Panc1 (cell line): ENCODE measurements around the gene OTOP3. TPM values are rescaled to one million over a fixed set of nuclear protein-coding genes. Genes with fewer than 3 reads are reported as not detected.

Experiments used
- ATAC-seq: fragments of 200-7000 bp; cut with Tn5 transposase; 2 replicates; pipeline ENCODE4 v1.9.1; 2020; ENCODE audit warnings: mild to moderate bottlenecking, moderate library complexity
- BruUV-seq: library from RNA; stranded (reverse); fragments of 400-500 nt; replicated peaks from 2 replicates; lab custom pipeline; 2021; lab: Mats Ljungman, UMichigan
- CTCF ChIA-PET: fragments of 300-600 bp; sonication (Branson Sonifier 250); formaldehyde crosslinking; loops from one replicate; lab custom pipeline; 2022; ENCODE audit warnings: antibody characterized with exemption; lab: Charles Lee
- POLR2A ChIA-PET: fragments of 300-600 bp; sonication (Branson Sonifier 250); formaldehyde crosslinking; loops from one replicate; lab custom pipeline; 2022; ENCODE audit warnings: antibody characterized with exemption; lab: Charles Lee
- DNase-seq: peaks from one replicate; pipeline ENCODE4 v3.0.0-alpha.2; 2010; ENCODE audit warnings: low read depth, low spot score
- H3K27ac ChIP-seq: 2 replicates; pipeline ENCODE4 v1.5.1; 2011; ENCODE audit warnings: mild to moderate bottlenecking, low read length, inconsistent platforms
- H3K27me3 ChIP-seq: fragments of 200-500 bp; sonication (Bioruptor generic); 2 replicates; pipeline ENCODE4 v1.6.0; 2014; ENCODE audit warnings: low read length, inconsistent platforms; ENCODE audit not compliant: control insufficient read depth, insufficient read depth
- H3K36me3 ChIP-seq: fragments of 200-500 bp; sonication (Bioruptor generic); 2 replicates; pipeline ENCODE4 v1.5.1; 2014; ENCODE audit warnings: inconsistent platforms, mild to moderate bottlenecking, low read length, moderate library complexity; ENCODE audit not compliant: control insufficient read depth, insufficient read depth
- H3K4me1 ChIP-seq: 2 replicates; pipeline ENCODE4 v1.5.1; 2011; ENCODE audit warnings: inconsistent platforms, mild to moderate bottlenecking, low read length, moderate library complexity; ENCODE audit not compliant: control insufficient read depth, insufficient read depth
- H3K4me3 ChIP-seq, 2 experiments: 2 replicates each; pipeline ENCODE4 v1.5.1; 2011 to 2012; ENCODE audit warnings: low read depth in 2 of 2, low read length in 2 of 2, mild to moderate bottlenecking in 2 of 2, inconsistent platforms in 1 of 2, moderate library complexity in 1 of 2
- H3K9me3 ChIP-seq: fragments of 200-500 bp; sonication (Bioruptor generic); 2 replicates; pipeline ENCODE4 v1.5.1; 2014; ENCODE audit warnings: low read depth, mild to moderate bottlenecking, inconsistent platforms, low read length, moderate library complexity; ENCODE audit not compliant: control insufficient read depth, insufficient read depth
- POLR2AphosphoS5 ChIP-seq: IDR thresholded peaks from 2 replicates; pipeline ENCODE4 v1.6.1; 2012; ENCODE audit warnings: mild to moderate bottlenecking, low read depth, low read length, moderate library complexity
- REST ChIP-seq, 2 experiments: IDR thresholded peaks; 2 replicates each; pipeline ENCODE4 v1.6.1; 2011 to 2012; ENCODE audit warnings: low read depth in 2 of 2, control low read depth in 1 of 2, low read length in 1 of 2, mild to moderate bottlenecking in 1 of 2, moderate library complexity in 1 of 2; ENCODE audit not compliant: insufficient read depth in 1 of 2
- SIN3A ChIP-seq: IDR thresholded peaks from 2 replicates; pipeline ENCODE4 v1.6.1; 2012; ENCODE audit warnings: low read depth, mild to moderate bottlenecking, low read length, moderate library complexity, borderline replicate concordance; ENCODE audit not compliant: insufficient read depth
- TCF7L2 ChIP-seq: IDR thresholded peaks from 2 replicates; pipeline ENCODE4 v1.6.1; 2011; ENCODE audit warnings: mild to moderate bottlenecking, low read depth, low read length, inconsistent platforms
- in situ Hi-C: cut with HindIII; loops from 2 replicates; pipeline ENCODE4 v1.10.0; 2016; ENCODE audit warnings: low sequenced_read_pairs, low pct_unique_long_range_greater_than_20kb
- intact Hi-C: fragments of 100-400 bp; cut with micrococcal nuclease; formaldehyde crosslinking; loops from one replicate; pipeline ENCODE4 v1.10.0; 2022; ENCODE audit not compliant: unreplicated experiment
- total RNA-seq: library from RNA; stranded (reverse); gene quantifications from one replicate; pipeline ENCODE4 v1.2.1, GENCODE V29; 2021; ENCODE audit not compliant: unreplicated experiment
- TF ChIP-seq, protein P1 (sequence below): fragments of 450-650 bp; IDR thresholded peaks from 2 replicates; pipeline ENCODE4 v1.5.1; 2017; ENCODE audit warnings: mild to moderate bottlenecking

OTOP3 gene
- total RNA-seq, 1 experiment from 2014 or later = not detected

DNA sequence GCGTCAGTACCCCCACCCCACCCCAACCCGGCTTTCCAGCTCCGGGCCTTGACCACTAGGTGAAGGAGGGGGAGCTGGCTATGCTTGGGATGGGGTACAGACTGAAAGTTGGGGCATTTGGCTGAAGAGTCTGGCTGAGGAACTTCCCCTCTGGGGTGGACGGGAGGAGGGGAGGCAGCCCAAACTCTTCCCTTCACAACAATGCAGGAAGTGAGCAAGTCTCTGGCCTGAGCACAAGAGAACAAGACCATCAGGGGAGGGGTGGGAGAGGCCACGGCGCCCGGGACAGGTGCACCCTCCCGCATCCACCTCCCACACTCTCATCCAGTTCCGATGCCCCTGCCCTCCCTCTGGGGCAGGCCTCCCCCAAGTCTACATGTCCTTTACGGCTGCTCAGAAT is 18.3 kb upstream of the OTOP3 start:
- H3K36me3 ChIP-seq = no peaks in the 10 kb centered on the region; the same call in 1 of the 2 replicates
- BruUV-seq = no TSS peak
- ChIA-PET CTCF (interaction anchor here (0.6 kb wide), 1 partner anchor 44 kb away, joined by 5 read pairs; no protein-coding TSS in a partner anchor), POLR2A (no interaction called here)
- DNase-seq (no peak), ATAC-seq (no peak)
- H3K9me3 ChIP-seq = no peaks in the 10 kb centered on the region
- H3K27ac ChIP-seq = no peak overlapping the region
- intact Hi-C loops = no loop called here
- H3K4me3 ChIP-seq = no peak overlapping the region
- TF ChIP-seq TCF7L2 = no peak
- TF ChIP-seq REST (IDR thresholded peaks at IDR 0.05; ENCODE audit: insufficient read depth in 1 of 2, low read depth in 2 of 2, low read length in 1 of 2) = no peak
- no peak for TF ChIP-seq POLR2AphosphoS5
- no peak for TF ChIP-seq SIN3A
- TF ChIP-seq, protein P1, sequence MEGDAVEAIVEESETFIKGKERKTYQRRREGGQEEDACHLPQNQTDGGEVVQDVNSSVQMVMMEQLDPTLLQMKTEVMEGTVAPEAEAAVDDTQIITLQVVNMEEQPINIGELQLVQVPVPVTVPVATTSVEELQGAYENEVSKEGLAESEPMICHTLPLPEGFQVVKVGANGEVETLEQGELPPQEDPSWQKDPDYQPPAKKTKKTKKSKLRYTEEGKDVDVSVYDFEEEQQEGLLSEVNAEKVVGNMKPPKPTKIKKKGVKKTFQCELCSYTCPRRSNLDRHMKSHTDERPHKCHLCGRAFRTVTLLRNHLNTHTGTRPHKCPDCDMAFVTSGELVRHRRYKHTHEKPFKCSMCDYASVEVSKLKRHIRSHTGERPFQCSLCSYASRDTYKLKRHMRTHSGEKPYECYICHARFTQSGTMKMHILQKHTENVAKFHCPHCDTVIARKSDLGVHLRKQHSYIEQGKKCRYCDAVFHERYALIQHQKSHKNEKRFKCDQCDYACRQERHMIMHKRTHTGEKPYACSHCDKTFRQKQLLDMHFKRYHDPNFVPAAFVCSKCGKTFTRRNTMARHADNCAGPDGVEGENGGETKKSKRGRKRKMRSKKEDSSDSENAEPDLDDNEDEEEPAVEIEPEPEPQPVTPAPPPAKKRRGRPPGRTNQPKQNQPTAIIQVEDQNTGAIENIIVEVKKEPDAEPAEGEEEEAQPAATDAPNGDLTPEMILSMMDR = no peak
- in situ Hi-C loops = no loop called here
- H3K4me1 ChIP-seq = no peaks in the 10 kb centered on the region
- peaks cover 1% of the 10 kb centered on the region; the same call in 1 of the 2 replicates for H3K27me3 ChIP-seq

GRCh38 chr17:74918906-74919305 is 16.8 kb upstream of the OTOP3 start:
- H3K36me3 ChIP-seq = peaks cover 5% of the 10 kb centered on the region; the same call in 1 of the 2 replicates
- H3K27me3 ChIP-seq = peaks cover 7% of the 10 kb centered on the region; the same call in 1 of the 2 replicates
- no peak for DNase-seq
- intact Hi-C loops = no loop called here
- BruUV-seq = no TSS peak
- TF ChIP-seq, protein P1 = no peak
- TF ChIP-seq TCF7L2 = no peak
- TF ChIP-seq SIN3A = no peak
- no peak for TF ChIP-seq REST (IDR thresholded peaks at IDR 0.05; ENCODE audit: insufficient read depth in 1 of 2, low read depth in 2 of 2, low read length in 1 of 2)
- TF ChIP-seq POLR2AphosphoS5 = no peak
- POLR2A ChIA-PET = no interaction called here
- H3K9me3 ChIP-seq = no peaks in the 10 kb centered on the region
- H3K27ac ChIP-seq = no peak overlapping the region
- no peak overlapping the region for H3K4me3 ChIP-seq
- no peak for ATAC-seq
- CTCF ChIA-PET = interaction anchor here (0.7 to 3.4 kb wide), 4 partner anchors 12 to 42 kb away, joined by 5 to 41 read pairs (median 18); no protein-coding TSS in a partner anchor
- in situ Hi-C loops = no loop called here
- peaks cover 4% of the 10 kb centered on the region; the same call in 1 of the 2 replicates for H3K4me1 ChIP-seq
